OCI-LY7 (cell line): ENCODE data around the gene FOXP1. TPM values are rescaled to one million over a fixed set of nuclear protein-coding genes. Genes with fewer than 3 reads are reported as not detected.

Experiments used
- BruUV-seq: library from RNA; stranded (reverse); fragments of 400-500 nt; replicated peaks from 2 replicates; lab custom pipeline; 2021; lab: Mats Ljungman, UMichigan
- CTCF ChIA-PET: fragments of 300-600 bp; sonication (Branson Sonifier 250); formaldehyde crosslinking; loops from one replicate; lab custom pipeline; 2022; ENCODE audit warnings: antibody characterized with exemption; ENCODE audit not compliant: unreplicated experiment; lab: Charles Lee
- POLR2A ChIA-PET: fragments of 300-600 bp; sonication (Branson Sonifier 250); formaldehyde crosslinking; loops from one replicate; lab custom pipeline; 2022; ENCODE audit warnings: antibody characterized with exemption; lab: Charles Lee
- DNase-seq: peaks from one replicate; pipeline ENCODE4 v3.0.0-alpha.2; 2015; ENCODE audit warnings: low spot score
- H2AFZ ChIP-seq: fragments of 200-600 bp; sonication (generic), shearing (Covaris generic); 2 replicates; pipeline ENCODE4 v1.6.1; 2014; ENCODE audit warnings: mild to moderate bottlenecking, antibody characterized with exemption, low read length, moderate library complexity
- H3K27ac ChIP-seq: fragments of 200-600 bp; sonication (generic); 2 replicates; pipeline ENCODE4 v1.5.1; 2014; ENCODE audit warnings: mixed run types, low read depth, mild to moderate bottlenecking, moderate library complexity, low read length, inconsistent platforms; ENCODE audit not compliant: poor library complexity, severe bottlenecking
- H3K36me3 ChIP-seq: fragments of 200-600 bp; sonication (generic); 2 replicates; pipeline ENCODE4 v1.6.1; 2014; ENCODE audit warnings: mild to moderate bottlenecking, antibody characterized with exemption, low read length, moderate library complexity, mixed read lengths; ENCODE audit not compliant: insufficient read depth
- H3K4me1 ChIP-seq: fragments of 200-600 bp; sonication (generic); 2 replicates; pipeline ENCODE4 v1.5.1; 2014; ENCODE audit warnings: mild to moderate bottlenecking, low read length; ENCODE audit not compliant: insufficient read depth, poor library complexity, severe bottlenecking
- H3K4me2 ChIP-seq: fragments of 200-600 bp; sonication (generic); 2 replicates; pipeline ENCODE4 v1.6.1; 2014; ENCODE audit warnings: mild to moderate bottlenecking, low read length
- H3K4me3 ChIP-seq: fragments of 200-600 bp; sonication (generic); 2 replicates; pipeline ENCODE4 v1.5.1; 2014; ENCODE audit warnings: mild to moderate bottlenecking, low read depth, low read length; ENCODE audit not compliant: poor library complexity, severe bottlenecking
- H3K79me2 ChIP-seq: fragments of 200-600 bp; sonication (generic); 2 replicates; pipeline ENCODE4 v1.6.1; 2016; ENCODE audit warnings: low read depth, mild to moderate bottlenecking, low read length, moderate library complexity, mixed read lengths; ENCODE audit not compliant: insufficient read depth
- H3K9me2 ChIP-seq: fragments of 200-600 bp; sonication (generic); 2 replicates; pipeline ENCODE4 v1.6.1; 2016; ENCODE audit warnings: mild to moderate bottlenecking, low read length, mixed read lengths; ENCODE audit not compliant: insufficient read depth
- H3K9me3 ChIP-seq: fragments of 200-600 bp; sonication (generic); 2 replicates; pipeline ENCODE4 v1.6.1; 2014; ENCODE audit warnings: mild to moderate bottlenecking, mixed run types, low read length, mixed read lengths
- H4K20me1 ChIP-seq: fragments of 200-600 bp; sonication (generic); 2 replicates; pipeline ENCODE4 v1.6.1; 2014; ENCODE audit warnings: mild to moderate bottlenecking, antibody characterized with exemption, low read length, moderate library complexity, mixed read lengths; ENCODE audit not compliant: insufficient read depth
- CTCF ChIP-seq: fragments of 200-600 bp; sonication (generic); conservative IDR thresholded peaks from 2 replicates; pipeline ENCODE4 v1.5.1; 2014; ENCODE audit warnings: mild to moderate bottlenecking, antibody characterized with exemption, low read length, moderate library complexity, mixed read lengths
- EZH2phosphoT487 ChIP-seq: fragments of 200-600 bp; sonication (generic); IDR thresholded peaks from 2 replicates; pipeline ENCODE4 v1.6.1; 2018; ENCODE audit warnings: low read depth, borderline replicate concordance, mild to moderate bottlenecking, mixed run types, antibody characterized with exemption, low read length, moderate library complexity, mixed read lengths
- intact Hi-C: fragments of 100-400 bp; cut with micrococcal nuclease; formaldehyde crosslinking; loops from one replicate; pipeline ENCODE4 v1.10.0; 2022; ENCODE audit not compliant: unreplicated experiment
- total RNA-seq, 2 experiments: library from RNA; depleted of rRNA in 1 of 2; stranded (reverse); fragments of >200 nt in 1 of 2; shearing (Covaris generic) in 1 of 2; gene quantifications; 2 replicates each; pipeline ENCODE4 v1.2.3, GENCODE V29; 2014 to 2022

FOXP1 gene
- total RNA-seq, 2 experiments from 2014 or later: 87.3 to 151 TPM

GRCh38 chr3:71332813-71333212 lies 250.7 kb downstream of the FOXP1 start:
- H3K4me1 ChIP-seq: no peaks in the 10 kb centered on the region
- H3K36me3 ChIP-seq: peaks cover 28% of the 10 kb centered on the region
- H3K79me2 ChIP-seq: no peaks in the 10 kb centered on the region
- no TSS peak for BruUV-seq
- intact Hi-C loops: no loop called here
- TF ChIP-seq EZH2phosphoT487 (no peak), CTCF (no peak)
- POLR2A ChIA-PET: interaction anchor here (0.7 kb wide), 1 partner anchor 225 kb away, joined by 3 read pairs; no protein-coding TSS in a partner anchor
- no peaks in the 10 kb centered on the region for H3K9me2 ChIP-seq
- no peaks in the 10 kb centered on the region for H3K9me3 ChIP-seq
- no peak for DNase-seq
- no peak overlapping the region for H3K4me3 ChIP-seq
- H3K27ac ChIP-seq: no peak overlapping the region
- CTCF ChIA-PET: no interaction called here
- H2AFZ ChIP-seq: no peak overlapping the region
- H3K4me2 ChIP-seq: no peak overlapping the region
- H4K20me1 ChIP-seq: no peaks in the 10 kb centered on the region

GRCh38 chr3:71330909-71331308 lies 252.6 kb downstream of the FOXP1 start:
- DNase-seq: no peak
- H3K9me3 ChIP-seq: no peaks in the 10 kb centered on the region
- H3K9me2 ChIP-seq: no peaks in the 10 kb centered on the region
- ChIA-PET CTCF (no interaction called here), POLR2A (no interaction called here)
- no peaks in the 10 kb centered on the region for H3K79me2 ChIP-seq
- no TSS peak for BruUV-seq
- no peak overlapping the region for H3K4me2 ChIP-seq
- no peak overlapping the region for H2AFZ ChIP-seq
- peaks cover 28% of the 10 kb centered on the region for H3K36me3 ChIP-seq
- H3K4me3 ChIP-seq: no peak overlapping the region
- TF ChIP-seq CTCF (no peak), EZH2phosphoT487 (no peak)
- 0 out of 2 replicates have a peak, but pooled peaks cover 4% of the 10 kb centered on the region for H4K20me1 ChIP-seq
- no peaks in the 10 kb centered on the region for H3K4me1 ChIP-seq
- H3K27ac ChIP-seq: no peak overlapping the region
- intact Hi-C loops: no loop called here

- intact Hi-C loops: no loop called here
- DNase-seq: no peak
- no TSS peak for BruUV-seq
- H3K36me3 ChIP-seq: peaks cover 28% of the 10 kb centered on the region
- no peaks in the 10 kb centered on the region for H3K9me2 ChIP-seq
- no peak overlapping the region for H2AFZ ChIP-seq
- H3K27ac ChIP-seq: no peak overlapping the region
- TF ChIP-seq CTCF (no peak), EZH2phosphoT487 (no peak)
- ChIA-PET POLR2A (no interaction called here), CTCF (no interaction called here)
- H3K4me2 ChIP-seq: no peak overlapping the region
- H3K9me3 ChIP-seq: no peaks in the 10 kb centered on the region
- no peaks in the 10 kb centered on the region for H3K79me2 ChIP-seq
- H4K20me1 ChIP-seq: 0 out of 2 replicates have a peak, but pooled peaks cover 4% of the 10 kb centered on the region
- no peaks in the 10 kb centered on the region for H3K4me1 ChIP-seq
- H3K4me3 ChIP-seq: no peak overlapping the region
These were observed 253.0 kb downstream of the FOXP1 start for GRCh38 chr3:71330505-71330904.
